GM18502 (cell line): ENCODE data around the gene POLR1E.
"Not testable (repeated sequence)": the region's sequence is repeated elsewhere in the genome, so short reads cannot be mapped to it uniquely, and the experiment has no call there.

ENCODE experiments used
- ATAC-seq: cut with Tn5 transposase; IDR thresholded peaks from one replicate; pipeline ENCODE4 v1.9.1; 2021; ENCODE audit warnings: mild to moderate bottlenecking; ENCODE audit not compliant: unreplicated experiment, poor library complexity

Gene POLR1E

GRCh38 chr9:37499297-37499696 lies 13.5 kb downstream of the POLR1E start:
- no peak for ATAC-seq

DNA sequence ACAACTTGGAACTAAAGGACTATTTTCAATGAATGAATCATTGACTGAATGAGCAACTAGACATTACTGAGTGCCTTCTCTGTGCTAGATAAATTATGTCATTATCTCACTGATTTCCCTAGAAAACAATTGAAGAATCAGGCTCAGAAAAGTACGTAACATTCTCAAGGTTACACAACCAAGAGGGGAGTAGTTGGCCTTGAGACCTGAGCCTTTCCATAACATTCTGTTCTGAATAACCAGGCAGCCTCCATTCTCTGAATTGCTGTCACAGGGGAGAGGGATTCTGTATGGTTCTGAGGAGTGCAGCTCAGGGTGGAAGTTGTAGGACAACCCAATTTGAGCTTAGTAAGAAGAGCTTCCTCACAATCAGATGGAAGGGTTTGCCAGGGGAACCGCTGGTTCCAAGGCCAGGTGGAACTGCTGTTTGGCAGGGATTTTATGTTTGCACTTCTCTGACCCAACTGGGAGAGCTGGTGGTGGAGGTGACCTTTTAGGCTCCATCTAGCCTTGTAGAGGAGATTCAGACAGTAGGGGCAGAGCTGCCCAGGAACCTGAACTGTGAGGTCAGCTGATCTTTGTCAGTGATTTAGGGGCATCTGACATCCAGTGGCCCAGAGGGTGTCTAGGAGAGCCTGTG lies 16.3 kb downstream of the POLR1E start:
- ATAC-seq = no peak

DNA sequence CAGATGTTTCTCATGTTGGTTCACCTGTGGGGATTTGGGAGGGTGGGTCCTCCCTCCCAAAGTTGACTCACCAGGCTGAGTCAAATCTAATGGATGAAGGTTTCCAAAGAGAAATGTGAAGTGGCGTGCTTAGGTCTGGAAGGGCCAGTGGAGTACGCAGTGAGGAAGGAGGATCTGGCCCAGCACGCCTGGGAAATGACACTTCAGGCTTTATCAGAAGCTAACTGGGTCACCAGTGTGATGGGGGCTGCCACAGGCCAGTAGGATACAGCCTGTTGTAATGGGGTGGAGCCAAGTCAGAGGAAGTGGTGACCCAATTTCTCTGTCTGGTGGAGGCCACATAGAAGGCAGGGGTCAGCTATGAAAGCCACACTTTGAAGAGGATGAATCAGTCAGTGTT lies 18.0 kb downstream of the POLR1E start:
- no peak for ATAC-seq

GRCh38 chr9:37504605-37505004 lies 18.9 kb downstream of the POLR1E start:
- ATAC-seq = no peak

DNA sequence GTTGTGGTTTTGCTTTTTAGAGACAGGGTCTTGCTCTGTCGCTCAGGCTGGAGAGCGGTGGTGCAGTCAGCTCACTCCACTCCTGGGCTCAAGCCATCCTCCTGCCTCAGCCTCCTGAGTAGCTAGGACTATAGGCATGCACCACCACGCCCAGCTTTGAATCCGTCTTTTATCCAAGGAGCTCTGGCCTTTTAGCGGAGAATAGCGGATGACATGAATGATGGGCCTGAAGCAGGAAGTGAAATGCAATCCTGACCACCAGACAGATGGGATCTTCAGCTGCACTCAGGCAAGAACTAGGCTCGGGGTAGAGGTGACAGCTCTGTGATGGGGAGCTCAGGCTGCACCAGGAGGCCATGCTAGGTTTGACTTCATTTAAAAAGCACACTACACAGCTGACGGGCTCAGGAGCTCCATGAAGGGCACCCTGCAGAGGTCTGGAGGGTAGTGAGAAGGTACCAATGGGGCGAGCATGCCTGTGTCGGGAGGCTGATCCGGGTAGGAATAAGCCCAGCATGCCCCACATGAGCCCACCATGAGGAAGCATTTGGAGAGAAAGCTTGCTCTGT lies 21.9 kb downstream of the POLR1E start:
- no peak for ATAC-seq

- ATAC-seq = no peak
Measured at GRCh38 chr9:37508135-37508833, 22.5 kb downstream of the POLR1E start.

DNA sequence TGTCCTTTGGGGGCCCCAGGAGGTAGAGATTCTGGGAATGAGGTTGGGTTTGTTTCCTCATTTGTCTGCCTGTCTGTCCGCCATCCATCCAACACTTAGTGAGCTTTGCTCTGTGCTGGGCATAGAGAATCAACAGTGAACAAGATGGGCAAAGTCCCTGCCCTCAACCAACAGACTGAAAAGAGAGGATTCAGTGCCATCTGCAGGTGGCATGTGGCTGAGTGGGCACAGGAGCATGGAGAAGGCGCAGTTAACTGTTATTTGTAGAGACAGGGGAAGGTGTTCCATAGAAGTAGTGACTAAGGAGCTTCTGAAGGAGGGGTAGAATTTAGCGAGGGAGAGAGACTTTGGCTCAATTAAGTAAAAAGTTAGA lies 23.1 kb downstream of the POLR1E start:
- ATAC-seq = no peak

- ATAC-seq = no peak
Measured at GRCh38 chr9:37509536-37509935, 23.8 kb downstream of the POLR1E start.

DNA sequence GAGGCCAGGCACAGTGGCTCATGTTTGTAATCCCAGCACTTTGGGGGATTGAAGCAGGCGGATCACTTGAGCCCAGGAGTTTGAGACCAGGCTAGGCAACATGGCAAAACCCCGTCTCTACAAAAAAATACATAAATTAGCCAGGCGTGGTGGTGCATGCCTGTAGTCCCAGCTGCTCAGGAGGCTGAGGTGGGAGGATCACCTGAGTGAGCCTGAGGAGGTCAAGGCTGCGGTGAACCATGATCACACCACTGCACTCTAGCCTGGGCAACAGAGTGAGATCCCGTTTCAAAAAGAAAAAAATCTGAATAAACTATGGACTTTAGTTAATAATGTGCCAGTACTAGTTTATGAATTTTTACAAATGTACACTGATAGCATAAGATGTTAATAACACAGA lies 24.3 kb downstream of the POLR1E start:
- not testable (repeated sequence) for ATAC-seq

DNA sequence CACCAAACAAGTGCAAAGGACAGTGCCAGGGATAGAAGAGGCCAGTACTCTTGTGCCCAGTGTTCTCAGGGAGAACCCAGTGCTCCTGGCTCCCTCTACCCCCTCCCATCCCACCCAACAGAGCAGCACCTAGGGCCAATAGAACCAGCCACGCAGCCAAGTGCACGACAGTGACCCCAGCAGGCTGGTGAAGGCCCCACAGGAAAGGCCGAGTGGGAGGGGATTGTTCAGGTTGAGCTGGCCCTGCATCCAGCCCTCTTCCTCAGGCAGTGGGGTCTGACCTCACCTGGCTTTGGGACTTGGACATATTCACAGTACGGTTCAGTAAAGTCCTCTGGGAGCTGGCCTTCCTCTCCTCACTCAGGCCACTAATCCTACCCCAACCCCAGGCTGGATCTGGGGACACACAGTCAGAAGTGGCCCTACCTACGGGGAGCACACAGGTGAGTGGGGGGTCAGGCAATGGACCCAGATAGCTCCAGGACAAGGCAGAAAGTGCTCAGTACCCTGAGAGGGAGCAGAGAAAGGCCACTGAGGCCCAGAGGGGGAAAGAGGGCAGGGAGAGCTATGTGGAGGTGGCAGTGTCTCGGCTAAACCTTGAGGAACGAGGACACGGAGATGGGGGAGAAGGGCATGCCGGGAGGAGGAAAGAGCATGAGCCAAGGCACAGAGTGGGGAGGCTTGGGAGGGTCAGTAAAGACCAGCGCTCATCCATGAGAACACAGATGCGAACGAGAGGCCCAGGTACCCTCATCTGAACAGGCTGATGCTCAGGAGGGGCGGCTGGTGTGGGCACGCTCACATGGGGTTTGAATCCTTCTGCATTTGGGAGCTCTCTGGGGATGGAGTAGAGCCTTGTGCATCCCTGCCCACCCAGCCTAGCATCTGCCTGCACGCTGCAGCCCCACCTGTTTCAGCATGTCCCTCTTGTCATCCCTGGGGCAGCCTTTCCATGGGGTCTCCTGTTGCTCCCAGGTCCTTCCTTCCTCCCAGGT lies 25.6 kb downstream of the POLR1E start:
- ATAC-seq = no peak

GRCh38 chr9:37512437-37512836 lies 26.7 kb downstream of the POLR1E start:
- no peak for ATAC-seq

DNA sequence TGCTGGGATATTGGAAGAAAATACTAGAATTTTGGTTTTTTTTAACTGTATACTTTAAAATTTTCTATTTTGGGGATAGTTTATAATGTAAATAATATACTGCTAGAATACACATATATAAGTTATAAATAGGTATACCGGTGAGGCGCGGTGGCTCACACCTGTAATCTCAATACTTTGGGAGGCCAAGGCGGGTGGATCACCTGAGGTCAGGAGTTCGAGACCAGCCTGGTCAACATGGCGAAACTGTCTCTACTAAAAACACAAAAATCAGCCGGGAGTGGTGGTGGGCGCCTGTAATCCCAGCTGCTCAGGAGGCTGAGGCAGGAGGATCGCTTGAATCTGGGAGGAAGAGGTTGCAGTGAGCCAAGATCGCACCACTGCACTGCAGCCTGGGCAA lies 28.7 kb downstream of the POLR1E start:
- not testable (repeated sequence) for ATAC-seq

- no peak for ATAC-seq
Measured at GRCh38 chr9:37514999-37515398, 29.3 kb downstream of the POLR1E start.

DNA sequence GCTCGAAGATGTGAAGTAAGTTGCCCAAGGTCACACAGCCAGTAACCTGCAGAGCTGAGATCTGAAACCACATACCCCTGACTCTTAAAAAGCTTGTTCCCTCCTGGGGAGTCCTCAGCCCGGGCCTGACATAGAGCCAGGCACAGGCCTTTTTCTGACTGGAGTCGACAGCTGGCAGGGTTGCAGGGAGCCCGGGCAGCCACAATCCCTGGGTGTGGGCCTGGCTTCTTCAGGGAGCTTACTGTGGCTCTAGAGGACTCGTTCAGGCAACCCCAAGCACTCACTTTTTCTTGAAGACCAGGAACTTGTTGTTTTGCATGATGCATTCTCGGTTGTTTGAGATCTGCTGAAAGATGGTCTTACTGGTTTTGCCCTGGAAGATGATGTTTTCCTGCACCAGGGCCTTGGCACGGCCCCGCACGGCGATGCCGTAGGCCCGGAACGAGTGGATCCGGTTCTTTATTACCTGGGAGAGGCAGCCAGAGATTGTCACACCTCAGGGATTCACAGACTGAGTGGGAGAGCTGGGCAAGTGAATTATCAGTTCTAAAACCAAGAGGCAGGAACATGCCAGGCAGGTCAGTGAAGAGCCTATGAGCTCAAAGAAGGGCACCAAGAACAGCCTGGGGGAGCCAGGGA lies 30.0 kb downstream of the POLR1E start:
- ATAC-seq = no peak

DNA sequence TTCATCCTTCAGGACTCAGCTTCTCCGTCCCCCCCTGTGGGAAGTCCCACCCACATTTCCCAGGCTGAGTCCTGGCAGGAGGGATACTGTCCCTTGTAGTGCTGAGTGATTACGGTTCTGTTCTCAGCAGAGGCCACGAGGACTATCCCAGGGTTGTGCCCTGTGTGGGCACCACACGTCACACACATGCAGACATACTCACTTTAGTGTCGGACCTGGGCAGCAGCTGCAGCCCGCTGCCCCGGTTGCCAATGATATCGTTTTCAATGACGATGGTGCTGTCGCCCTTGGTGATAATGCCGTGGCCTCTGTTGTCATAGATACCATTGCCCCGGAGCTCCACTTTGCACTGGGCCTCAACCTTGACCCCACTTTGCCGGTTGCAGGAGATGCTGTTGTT lies 32.2 kb downstream of the POLR1E start:
- no peak for ATAC-seq

DNA sequence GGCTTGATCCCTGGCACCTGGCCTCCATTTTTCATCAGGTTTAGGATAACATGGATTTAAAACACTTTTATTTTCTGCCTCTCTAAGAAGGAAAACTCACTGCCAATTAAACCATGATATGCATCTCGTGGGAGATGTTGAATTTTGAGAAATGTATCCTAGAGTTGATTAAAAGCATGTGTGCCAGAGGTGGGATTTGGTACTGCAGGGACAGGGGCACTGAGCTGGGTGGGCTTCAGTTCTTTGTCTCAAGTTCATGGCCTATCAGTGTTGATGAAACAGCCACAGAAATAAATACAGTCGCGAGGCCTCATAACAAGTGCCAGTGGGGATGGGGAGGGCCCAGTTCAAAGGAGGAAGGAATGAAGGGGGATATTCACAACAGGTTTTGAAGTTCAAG lies 34.9 kb downstream of the POLR1E start:
- no peak for ATAC-seq

- no peak for ATAC-seq
Measured at GRCh38 chr9:37521111-37521510, 35.4 kb downstream of the POLR1E start.

GRCh38 chr9:37522971-37523370 lies 37.2 kb downstream of the POLR1E start:
- ATAC-seq = no peak

DNA sequence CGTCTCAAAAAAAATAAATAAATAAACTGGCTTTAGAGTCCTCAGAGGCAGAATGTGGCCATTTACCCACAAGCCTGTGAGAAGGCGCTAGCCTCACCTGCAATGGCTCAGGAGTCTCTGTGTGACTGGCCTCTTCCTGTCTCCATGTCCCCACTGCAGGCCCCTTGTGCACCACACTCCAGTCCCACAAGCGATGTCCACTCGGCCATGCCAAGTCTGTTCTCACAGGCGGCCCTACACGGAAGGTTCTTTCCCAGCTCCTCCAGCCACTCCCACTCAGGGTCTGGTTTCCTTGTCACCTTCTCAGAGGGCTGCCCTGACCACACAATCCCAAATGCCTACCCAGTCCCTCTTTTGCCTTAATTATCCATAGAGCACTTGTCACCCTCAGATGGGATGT lies 38.2 kb downstream of the POLR1E start:
- no peak for ATAC-seq
